Measurements from ENCODE around the gene INSYN2B. TPM values are rescaled to one million over a fixed set of nuclear protein-coding genes. Genes with fewer than 3 reads are reported as not detected.

The INSYN2B gene
- total RNA-seq, 4 donors from 2014 or later: not detected

GRCh38 chr5:169856571-169856970 lies 123.7 kb downstream of the INSYN2B start:
- 67% methylated on average over 2 of the region's 2 CpGs; no CpG with 5 or more reads in 1 of the 2 donors for WGBS, 2 donors (ENCODE audit: low coverage in 1 of 2)
- ATAC-seq: no peak
- H3K9me3 ChIP-seq: no peaks in the 10 kb centered on the region
- H3K27me3 ChIP-seq: no peaks in the 10 kb centered on the region
- no peaks in the 10 kb centered on the region for H3K36me3 ChIP-seq
- H3K4me3 ChIP-seq: no peak overlapping the region
- TF ChIP-seq POLR2A (IDR thresholded peaks at IDR 0.05): no peak
- no peak for TF ChIP-seq EP300 (IDR thresholded peaks at IDR 0.05)
- no peak for TF ChIP-seq POLR2AphosphoS5 (IDR thresholded peaks at IDR 0.05)
- no peak for TF ChIP-seq CTCF (IDR thresholded peaks at IDR 0.05)
- H3K27ac ChIP-seq: no peak overlapping the region
- no peaks in the 10 kb centered on the region for H3K4me1 ChIP-seq

GRCh38 chr5:169851321-169851850 lies 128.9 kb downstream of the INSYN2B start:
- no peaks in the 10 kb centered on the region for H3K4me1 ChIP-seq
- H3K9me3 ChIP-seq: peaks cover 0 to 20% (median 0%) of the 10 kb centered on the region in 3 donors
- no peaks in the 10 kb centered on the region for H3K36me3 ChIP-seq
- no peak overlapping the region for H3K4me3 ChIP-seq
- WGBS, 2 donors (ENCODE audit: low coverage in 1 of 2): 44% methylated on average over 1 of the region's 1 CpG; no CpG with 5 or more reads in 1 of the 2 donors
- ATAC-seq: no peak
- no peak for TF ChIP-seq POLR2A (IDR thresholded peaks at IDR 0.05)
- H3K27ac ChIP-seq: no peak overlapping the region
- peaks cover 3% of the 10 kb centered on the region for H3K27me3 ChIP-seq

GRCh38 chr5:169850409-169850808 lies 129.9 kb downstream of the INSYN2B start:
- Histone ChIP-seq H3K4me1 (no peaks in the 10 kb centered on the region), H3K27ac (no peak overlapping the region), H3K4me3 (no peak overlapping the region), H3K9me3 (peaks cover 0 to 20% (median 0%) of the 10 kb centered on the region in 3 donors), H3K36me3 (no peaks in the 10 kb centered on the region), H3K27me3 (peaks cover 3% of the 10 kb centered on the region)
- TF ChIP-seq POLR2AphosphoS5 (IDR thresholded peaks at IDR 0.05) (no peak), POLR2A (IDR thresholded peaks at IDR 0.05) (no peak), CTCF (IDR thresholded peaks at IDR 0.05) (no peak), EP300 (IDR thresholded peaks at IDR 0.05) (no peak)
- no peak for ATAC-seq
- 86 to 100% methylated on average over 1 to 2 of the region's 2 CpGs for WGBS, 2 donors (ENCODE audit: low coverage in 1 of 2)

DNA sequence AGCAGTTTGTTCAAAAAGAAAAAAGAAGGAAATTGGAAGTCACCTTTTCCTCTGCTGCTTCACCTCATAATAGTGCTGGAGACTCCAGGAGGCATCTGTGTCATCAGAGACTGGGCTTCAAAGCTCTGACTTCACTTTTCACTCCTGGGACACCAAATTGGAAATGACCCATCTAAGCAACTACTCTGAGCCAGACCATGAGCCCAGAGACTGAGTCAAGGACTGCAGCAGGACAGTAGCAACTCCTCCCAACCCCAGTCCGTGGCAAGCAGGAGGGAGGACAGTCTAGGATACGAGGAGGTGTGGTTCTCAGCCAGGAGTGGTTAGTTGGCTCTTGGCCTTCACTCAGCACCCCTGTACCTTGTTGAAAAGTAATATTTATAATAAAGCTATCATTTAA lies 131.5 kb downstream of the INSYN2B start:
- no peak for ATAC-seq
- Histone ChIP-seq H3K36me3 (no peaks in the 10 kb centered on the region), H3K27ac (no peak overlapping the region), H3K9me3 (peaks cover 0 to 20% (median 0%) of the 10 kb centered on the region in 3 donors), H3K4me3 (no peak overlapping the region), H3K27me3 (peaks cover 3% of the 10 kb centered on the region), H3K4me1 (no peaks in the 10 kb centered on the region)
- WGBS, 2 donors (ENCODE audit: low coverage in 1 of 2): 40 to 74% methylated on average over 1 to 2 of the region's 2 CpGs
- TF ChIP-seq POLR2AphosphoS5 (IDR thresholded peaks at IDR 0.05) (no peak), POLR2A (IDR thresholded peaks at IDR 0.05) (no peak), EP300 (IDR thresholded peaks at IDR 0.05) (no peak), CTCF (IDR thresholded peaks at IDR 0.05) (no peak)

DNA sequence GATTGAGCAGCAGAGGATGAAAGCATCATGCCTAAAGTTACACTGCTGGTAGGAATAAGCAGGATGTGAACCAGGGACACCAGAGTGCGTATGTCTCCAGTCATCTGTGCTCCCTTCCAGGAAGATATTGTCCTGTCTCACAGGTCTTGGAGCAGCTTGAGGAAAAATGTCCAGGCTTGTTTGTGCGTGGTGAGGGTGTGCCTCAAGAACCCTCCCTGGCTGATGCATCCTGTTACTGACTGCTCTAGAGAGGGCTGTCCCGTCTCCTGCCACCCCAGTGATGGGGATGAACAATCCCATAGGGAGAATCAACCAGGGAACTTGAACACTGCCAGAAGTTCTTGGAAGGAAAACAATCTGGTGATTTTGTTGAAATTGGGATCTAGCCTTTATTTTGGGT lies 132.0 kb downstream of the INSYN2B start:
- 93% methylated on average over 2 of the region's 3 CpGs; no CpG with 5 or more reads in 1 of the 2 donors for WGBS, 2 donors (ENCODE audit: low coverage in 1 of 2)
- no peak overlapping the region for H3K27ac ChIP-seq
- TF ChIP-seq EP300 (IDR thresholded peaks at IDR 0.05) (no peak), CTCF (IDR thresholded peaks at IDR 0.05) (no peak), POLR2A (IDR thresholded peaks at IDR 0.05) (no peak), POLR2AphosphoS5 (IDR thresholded peaks at IDR 0.05) (no peak)
- H3K9me3 ChIP-seq: peaks cover 0 to 20% (median 0%) of the 10 kb centered on the region in 3 donors
- H3K27me3 ChIP-seq: peaks cover 3% of the 10 kb centered on the region
- H3K36me3 ChIP-seq: no peaks in the 10 kb centered on the region
- no peaks in the 10 kb centered on the region for H3K4me1 ChIP-seq
- ATAC-seq: no peak
- no peak overlapping the region for H3K4me3 ChIP-seq

All from gastroesophageal sphincter (tissue), 4 donors.